Stimulated activated memory B cell treated with anti-CD40 and anti-IgM and Interleukin-4, amounts not matched to agents 10 μg/mL and 1 μg/mL and 100 μg/mL, for 72 hours (primary cell): ENCODE measurements around the gene CYFIP2.

ENCODE experiments used
- ATAC-seq: fragments of 150-1000 bp; cut with Tn5 transposase; 2 replicates; pipeline ENCODE4 v1.10.0; 2021
- H3K27ac Mint-ChIP-seq: one replicate; pipeline ENCODE4 v1.8.0; 2022; ENCODE audit warnings: mild to moderate bottlenecking, mixed read lengths
- H3K27me3 Mint-ChIP-seq: one replicate; pipeline ENCODE4 v1.8.0; 2022; ENCODE audit warnings: mixed read lengths
- H3K36me3 Mint-ChIP-seq: one replicate; pipeline ENCODE4 v1.8.0; 2022; ENCODE audit warnings: mixed read lengths
- H3K4me1 Mint-ChIP-seq: one replicate; pipeline ENCODE4 v1.8.0; 2022; ENCODE audit warnings: mixed read lengths
- H3K4me3 Mint-ChIP-seq: one replicate; pipeline ENCODE4 v1.8.0; 2022; ENCODE audit warnings: mild to moderate bottlenecking, moderate library complexity, mixed read lengths
- H3K9me3 Mint-ChIP-seq: one replicate; pipeline ENCODE4 v1.8.0; 2022; ENCODE audit warnings: mixed read lengths

CYFIP2 gene

GRCh38 chr5:157290156-157290980 lies 24.4 kb downstream of the CYFIP2 start:
- peaks cover 27% of the 10 kb centered on the region for H3K4me1 Mint-ChIP-seq
- H3K27me3 Mint-ChIP-seq, result no peaks in the 10 kb centered on the region
- peaks cover 5% of the 10 kb centered on the region for H3K9me3 Mint-ChIP-seq
- H3K4me3 Mint-ChIP-seq, result no peak overlapping the region
- peaks cover 82% of the 10 kb centered on the region for H3K36me3 Mint-ChIP-seq
- peak overlapping the region; percentile 70 for H3K27ac Mint-ChIP-seq
- ATAC-seq, result peak; percentile 32

GRCh38 chr5:157290981-157291711 lies 25.2 kb downstream of the CYFIP2 start:
- Mint-ChIP-seq H3K4me1 (peaks cover 31% of the 10 kb centered on the region), H3K9me3 (peaks cover 5% of the 10 kb centered on the region), H3K27me3 (no peaks in the 10 kb centered on the region), H3K36me3 (peaks cover 85% of the 10 kb centered on the region), H3K27ac (peak overlapping the region; percentile 70), H3K4me3 (no peak overlapping the region)
- peak; percentile 96 for ATAC-seq

GRCh38 chr5:157292599-157292998 lies 26.7 kb downstream of the CYFIP2 start:
- no peak for ATAC-seq
- Mint-ChIP-seq H3K27ac (no peak overlapping the region), H3K9me3 (peaks cover 5% of the 10 kb centered on the region), H3K27me3 (no peaks in the 10 kb centered on the region), H3K4me3 (no peak overlapping the region), H3K4me1 (peaks cover 31% of the 10 kb centered on the region), H3K36me3 (peaks cover 85% of the 10 kb centered on the region)

DNA sequence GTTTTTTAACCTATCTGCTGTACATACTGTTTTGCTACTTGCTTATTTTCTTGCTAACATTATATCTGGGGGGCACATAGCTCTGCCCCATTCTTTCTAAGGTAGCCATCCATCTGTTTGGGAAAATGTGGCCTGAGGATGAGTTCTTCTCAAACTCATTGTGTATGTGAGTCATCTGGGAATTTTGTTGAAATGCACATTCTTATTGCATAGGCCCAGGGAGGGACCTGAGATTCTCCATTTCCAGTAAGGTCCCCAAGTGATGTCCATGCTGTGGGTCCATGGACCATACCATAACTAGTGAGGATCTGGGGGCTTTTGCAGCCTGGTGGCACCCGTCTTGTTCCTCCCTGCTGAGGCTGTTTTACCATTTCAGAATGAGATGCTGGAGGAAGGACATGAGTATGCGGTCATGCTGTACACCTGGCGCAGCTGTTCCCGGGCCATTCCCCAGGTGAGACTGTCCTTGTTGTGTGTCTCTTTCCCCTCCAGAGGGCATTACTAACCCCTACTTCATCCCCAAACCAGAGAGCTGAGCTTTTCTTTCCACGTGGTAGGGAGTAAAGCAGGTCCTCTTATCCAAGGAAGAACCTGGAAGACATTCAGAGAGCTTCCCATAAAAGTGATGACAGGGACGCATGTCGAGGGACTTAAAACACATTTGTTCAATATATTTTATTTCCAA lies 28.6 kb downstream of the CYFIP2 start:
- Mint-ChIP-seq H3K36me3 (peaks cover 85% of the 10 kb centered on the region), H3K27me3 (no peaks in the 10 kb centered on the region), H3K9me3 (peaks cover 5% of the 10 kb centered on the region), H3K4me3 (no peak overlapping the region), H3K27ac (peak overlapping the region; percentile 32), H3K4me1 (peaks cover 31% of the 10 kb centered on the region)
- ATAC-seq, result no peak

DNA sequence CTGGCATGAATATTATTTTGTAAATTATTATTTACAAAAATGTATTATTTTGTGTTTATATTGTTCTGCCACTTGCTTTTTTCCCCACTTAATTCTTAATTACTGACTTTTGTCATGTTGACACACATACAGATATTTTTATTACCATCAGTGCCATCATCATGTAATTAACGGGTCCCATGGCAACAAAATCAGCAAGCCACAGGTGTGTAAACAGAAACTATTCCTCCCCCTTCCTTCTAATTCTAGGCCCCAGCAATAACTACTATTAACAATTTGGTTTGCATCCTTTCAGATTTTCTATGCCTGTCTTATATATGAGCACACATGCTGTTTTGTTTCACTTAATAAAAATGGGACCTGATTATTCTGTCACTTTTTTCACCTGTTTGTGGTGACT lies 29.3 kb downstream of the CYFIP2 start:
- peaks cover 83% of the 10 kb centered on the region for H3K36me3 Mint-ChIP-seq
- no peak for ATAC-seq
- H3K27me3 Mint-ChIP-seq, result no peaks in the 10 kb centered on the region
- peaks cover 5% of the 10 kb centered on the region for H3K9me3 Mint-ChIP-seq
- peak overlapping the region; percentile 76 for H3K27ac Mint-ChIP-seq
- H3K4me3 Mint-ChIP-seq, result no peak overlapping the region
- peaks cover 24% of the 10 kb centered on the region for H3K4me1 Mint-ChIP-seq

- peaks cover 77% of the 10 kb centered on the region for H3K36me3 Mint-ChIP-seq
- no peaks in the 10 kb centered on the region for H3K9me3 Mint-ChIP-seq
- no peak overlapping the region for H3K27ac Mint-ChIP-seq
- no peak for ATAC-seq
- no peak overlapping the region for H3K4me3 Mint-ChIP-seq
- no peaks in the 10 kb centered on the region for H3K27me3 Mint-ChIP-seq
- H3K4me1 Mint-ChIP-seq, result peaks cover 9% of the 10 kb centered on the region
Measured at GRCh38 chr5:157300564-157300963, 34.6 kb downstream of the CYFIP2 start.

DNA sequence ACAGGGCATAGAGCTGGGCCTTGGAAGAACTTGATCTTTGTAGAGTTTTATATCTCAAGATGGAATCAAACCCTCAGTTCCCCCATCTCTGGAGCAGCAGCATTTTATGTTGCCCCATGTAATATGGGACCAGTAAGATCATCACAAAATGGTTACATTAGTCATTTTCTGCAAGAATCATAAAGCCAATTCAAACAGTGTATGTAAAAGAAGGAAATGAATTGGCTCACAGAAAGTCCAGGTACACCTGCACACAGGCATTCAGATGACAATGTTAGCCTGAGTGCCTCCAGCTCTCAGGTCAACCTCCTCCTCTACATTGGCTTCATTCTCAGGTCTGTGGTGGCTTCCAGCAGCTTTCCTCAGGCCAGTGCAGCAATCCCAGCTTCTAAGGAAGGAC lies 35.1 kb downstream of the CYFIP2 start:
- H3K9me3 Mint-ChIP-seq, result no peaks in the 10 kb centered on the region
- H3K27me3 Mint-ChIP-seq, result no peaks in the 10 kb centered on the region
- no peak for ATAC-seq
- peaks cover 9% of the 10 kb centered on the region for H3K4me1 Mint-ChIP-seq
- H3K27ac Mint-ChIP-seq, result no peak overlapping the region
- no peak overlapping the region for H3K4me3 Mint-ChIP-seq
- peaks cover 77% of the 10 kb centered on the region for H3K36me3 Mint-ChIP-seq

DNA sequence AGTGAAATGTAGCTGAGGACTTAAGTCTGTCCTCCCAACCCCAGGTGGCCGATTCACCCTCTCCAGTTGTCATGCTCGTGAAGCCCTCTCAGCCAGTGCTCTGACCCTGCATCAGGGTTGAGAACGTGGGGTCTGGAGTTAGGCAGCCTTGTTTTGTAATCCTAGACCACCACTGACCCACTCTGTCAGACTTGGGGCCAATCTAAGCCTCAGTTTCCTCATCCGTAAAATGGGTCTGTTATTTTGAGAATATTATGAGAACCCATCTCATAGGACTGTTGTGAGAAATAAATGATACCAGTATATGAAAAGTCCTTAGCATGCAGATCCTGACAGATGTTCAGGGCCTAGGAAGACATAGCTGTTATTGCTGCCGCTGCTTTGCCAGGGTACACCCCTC lies 37.1 kb downstream of the CYFIP2 start:
- H3K36me3 Mint-ChIP-seq, result peaks cover 77% of the 10 kb centered on the region
- peaks cover 29% of the 10 kb centered on the region for H3K4me1 Mint-ChIP-seq
- H3K4me3 Mint-ChIP-seq, result no peak overlapping the region
- no peak for ATAC-seq
- peaks cover 2% of the 10 kb centered on the region for H3K9me3 Mint-ChIP-seq
- H3K27ac Mint-ChIP-seq, result peak overlapping the region; percentile 31
- no peaks in the 10 kb centered on the region for H3K27me3 Mint-ChIP-seq

- peaks cover 70% of the 10 kb centered on the region for H3K36me3 Mint-ChIP-seq
- ATAC-seq, result no peak
- H3K4me1 Mint-ChIP-seq, result peaks cover 36% of the 10 kb centered on the region
- no peak overlapping the region for H3K4me3 Mint-ChIP-seq
- H3K9me3 Mint-ChIP-seq, result peaks cover 2% of the 10 kb centered on the region
- H3K27ac Mint-ChIP-seq, result peak overlapping the region; percentile 31
- H3K27me3 Mint-ChIP-seq, result no peaks in the 10 kb centered on the region
Measured at GRCh38 chr5:157303667-157304327, 37.9 kb downstream of the CYFIP2 start.

- H3K36me3 Mint-ChIP-seq, result peaks cover 68% of the 10 kb centered on the region
Measured at GRCh38 chr5:157306081-157306480, 40.2 kb downstream of the CYFIP2 start.

GRCh38 chr5:157306692-157307471 lies 41.0 kb downstream of the CYFIP2 start:
- Mint-ChIP-seq H3K4me1 (peaks cover 44% of the 10 kb centered on the region), H3K4me3 (no peak overlapping the region), H3K27me3 (no peaks in the 10 kb centered on the region), H3K9me3 (peaks cover 2% of the 10 kb centered on the region), H3K36me3 (peaks cover 72% of the 10 kb centered on the region), H3K27ac (peak overlapping the region; percentile 48)
- peak; percentile 67 for ATAC-seq

More at GRCh38 chr5:157306081-157306480, 40.2 kb downstream of the CYFIP2 start:
- Mint-ChIP-seq H3K27me3 (no peaks in the 10 kb centered on the region), H3K9me3 (peaks cover 2% of the 10 kb centered on the region), H3K4me3 (no peak overlapping the region), H3K27ac (peak overlapping the region; percentile 48), H3K4me1 (peaks cover 44% of the 10 kb centered on the region)
- no peak for ATAC-seq

DNA sequence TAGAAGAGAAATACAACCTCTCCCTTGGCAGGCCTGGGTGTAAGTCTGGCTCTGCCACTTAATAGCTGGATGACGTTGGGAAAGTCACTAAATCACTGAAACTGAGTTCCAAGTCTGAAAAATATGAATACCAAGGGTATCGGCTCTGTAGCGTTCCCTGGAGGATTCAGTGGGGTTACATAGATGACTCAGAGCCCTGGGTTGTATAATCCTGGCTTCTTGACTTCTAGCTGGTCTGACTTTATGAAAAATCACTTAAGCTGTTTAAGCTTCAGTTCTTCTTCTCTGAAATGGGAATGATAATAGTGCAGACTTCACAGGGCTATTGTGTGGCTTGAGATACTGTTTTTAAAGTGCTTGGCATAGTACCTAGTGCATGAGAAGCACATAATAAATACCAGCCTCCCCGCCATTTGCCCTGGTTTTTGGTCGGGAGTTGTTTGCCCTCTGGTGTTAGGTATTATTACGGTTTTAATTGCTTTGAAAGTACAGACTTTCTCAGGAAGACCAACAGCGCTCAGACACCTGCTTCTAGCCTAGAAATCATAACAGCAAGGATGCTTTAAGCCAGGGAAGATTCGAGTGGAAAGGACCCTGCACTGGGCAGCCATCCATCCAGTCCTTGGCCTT lies 43.0 kb downstream of the CYFIP2 start:
- Mint-ChIP-seq H3K9me3 (peaks cover 2% of the 10 kb centered on the region), H3K4me3 (no peak overlapping the region), H3K4me1 (peaks cover 51% of the 10 kb centered on the region)

GRCh38 chr5:157309796-157310195 lies 43.9 kb downstream of the CYFIP2 start:
- ATAC-seq, result no peak
- H3K36me3 Mint-ChIP-seq, result peaks cover 54% of the 10 kb centered on the region
- H3K9me3 Mint-ChIP-seq, result peaks cover 2% of the 10 kb centered on the region
- H3K27ac Mint-ChIP-seq, result no peak overlapping the region
- H3K27me3 Mint-ChIP-seq, result no peaks in the 10 kb centered on the region
- peaks cover 51% of the 10 kb centered on the region for H3K4me1 Mint-ChIP-seq
- H3K4me3 Mint-ChIP-seq, result no peak overlapping the region

More for the DNA sequence above, 43.0 kb downstream of the CYFIP2 start:
- H3K27ac Mint-ChIP-seq, result peak overlapping the region; percentile 48
- H3K27me3 Mint-ChIP-seq, result no peaks in the 10 kb centered on the region
- ATAC-seq, result peak; percentile 83
- H3K36me3 Mint-ChIP-seq, result peaks cover 53% of the 10 kb centered on the region

GRCh38 chr5:157311595-157311994 lies 45.7 kb downstream of the CYFIP2 start:
- no peak overlapping the region for H3K4me3 Mint-ChIP-seq
- peaks cover 36% of the 10 kb centered on the region for H3K4me1 Mint-ChIP-seq
- H3K36me3 Mint-ChIP-seq, result peaks cover 46% of the 10 kb centered on the region

More at GRCh38 chr5:157311595-157311994, 45.7 kb downstream of the CYFIP2 start:
- H3K27me3 Mint-ChIP-seq, result no peaks in the 10 kb centered on the region
- no peak for ATAC-seq
- no peak overlapping the region for H3K27ac Mint-ChIP-seq
- no peaks in the 10 kb centered on the region for H3K9me3 Mint-ChIP-seq
